DOHH2 (cell line): ENCODE results near the gene NTNG2.

Experiments used
- H3F3A ChIP-seq: fragments of 200-600 bp; sonication (generic), shearing (Covaris generic); 2 replicates; pipeline ENCODE4 v1.6.0; 2016; ENCODE audit warnings: antibody characterized with exemption, mild to moderate bottlenecking; ENCODE audit not compliant: control insufficient read depth, insufficient read depth
- H3K27ac ChIP-seq: fragments of 200-600 bp; sonication (generic); 2 replicates; pipeline ENCODE4 v1.5.1; 2014; ENCODE audit warnings: low read depth, mild to moderate bottlenecking, low read length, moderate library complexity
- H3K27me3 ChIP-seq: fragments of 200-600 bp; sonication (generic); 2 replicates; pipeline ENCODE4 v1.6.1; 2014; ENCODE audit warnings: mild to moderate bottlenecking, low read length, mixed read lengths; ENCODE audit not compliant: control insufficient read depth
- H3K36me3 ChIP-seq: fragments of 200-600 bp; sonication (generic); 2 replicates; pipeline ENCODE4 v1.6.1; 2014; ENCODE audit warnings: mild to moderate bottlenecking, low read length, moderate library complexity, mixed read lengths; ENCODE audit not compliant: control insufficient read depth
- H3K4me1 ChIP-seq: fragments of 200-600 bp; sonication (generic); 2 replicates; pipeline ENCODE4 v1.6.1; 2014; ENCODE audit warnings: mild to moderate bottlenecking, low read length, mixed read lengths; ENCODE audit not compliant: control insufficient read depth
- H3K4me2 ChIP-seq: fragments of 200-600 bp; sonication (generic); 2 replicates; pipeline ENCODE4 v1.6.0; 2014; ENCODE audit warnings: mild to moderate bottlenecking, low read length, moderate library complexity
- H3K4me3 ChIP-seq: fragments of 200-600 bp; sonication (generic); 2 replicates; pipeline ENCODE4 v1.5.1; 2014; ENCODE audit warnings: mild to moderate bottlenecking, low read length, mixed read lengths
- H3K79me2 ChIP-seq: fragments of 200-600 bp; sonication (generic); 2 replicates; pipeline ENCODE4 v1.6.1; 2014; ENCODE audit warnings: mild to moderate bottlenecking, low read length, mixed read lengths; ENCODE audit not compliant: control insufficient read depth
- H3K9me2 ChIP-seq: fragments of 200-600 bp; sonication (generic); replicated peaks from 2 replicates; pipeline ENCODE4 v1.6.1; 2014; ENCODE audit warnings: mild to moderate bottlenecking, low read length, mixed read lengths; ENCODE audit not compliant: control insufficient read depth
- H3K9me3 ChIP-seq: fragments of 200-600 bp; sonication (generic); 2 replicates; pipeline ENCODE4 v1.6.1; 2014; ENCODE audit warnings: antibody characterized with exemption, low read length, mixed read lengths; ENCODE audit not compliant: control insufficient read depth, insufficient read depth
- H4K20me1 ChIP-seq: fragments of 200-600 bp; sonication (generic); 2 replicates; pipeline ENCODE4 v1.6.0; 2014; ENCODE audit warnings: low read depth, mild to moderate bottlenecking, antibody characterized with exemption, low read length, moderate library complexity; ENCODE audit not compliant: control insufficient read depth, insufficient read depth
- EZH2phosphoT487 ChIP-seq: fragments of 200-600 bp; sonication (generic); IDR thresholded peaks from 2 replicates; pipeline ENCODE4 v1.6.1; 2017; ENCODE audit warnings: borderline replicate concordance, mild to moderate bottlenecking, antibody characterized with exemption, low read length, moderate library complexity, mixed read lengths
- TF ChIP-seq, protein P1 (sequence below): fragments of 200-600 bp; sonication (generic); IDR thresholded peaks from one replicate; pipeline ENCODE4 v1.5.1; 2014; ENCODE audit warnings: antibody characterized with exemption, mild to moderate bottlenecking, low read depth, low read length; ENCODE audit not compliant: poor library complexity, severe bottlenecking

Gene NTNG2

DNA sequence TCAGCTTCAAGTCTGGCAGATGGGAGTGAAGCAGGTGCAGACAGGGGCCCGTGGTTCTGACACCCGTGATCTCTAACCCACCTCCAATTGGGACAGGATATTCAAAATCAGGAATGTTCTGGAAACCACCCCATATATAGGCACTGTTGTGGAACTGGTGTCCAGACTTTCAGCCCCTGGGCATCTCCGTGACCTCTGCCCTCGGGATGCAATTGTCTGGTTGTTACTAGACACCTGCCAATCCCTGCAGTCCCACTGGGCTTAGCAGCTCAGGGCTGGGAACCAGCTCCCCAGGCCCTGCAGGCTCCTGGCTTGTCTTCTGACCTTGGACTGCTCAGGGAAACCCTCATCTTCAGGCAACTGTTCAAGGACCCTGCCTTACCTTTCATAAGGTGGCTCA lies 38.8 kb downstream of the NTNG2 start:
- no peaks in the 10 kb centered on the region for H3K4me1 ChIP-seq

DNA sequence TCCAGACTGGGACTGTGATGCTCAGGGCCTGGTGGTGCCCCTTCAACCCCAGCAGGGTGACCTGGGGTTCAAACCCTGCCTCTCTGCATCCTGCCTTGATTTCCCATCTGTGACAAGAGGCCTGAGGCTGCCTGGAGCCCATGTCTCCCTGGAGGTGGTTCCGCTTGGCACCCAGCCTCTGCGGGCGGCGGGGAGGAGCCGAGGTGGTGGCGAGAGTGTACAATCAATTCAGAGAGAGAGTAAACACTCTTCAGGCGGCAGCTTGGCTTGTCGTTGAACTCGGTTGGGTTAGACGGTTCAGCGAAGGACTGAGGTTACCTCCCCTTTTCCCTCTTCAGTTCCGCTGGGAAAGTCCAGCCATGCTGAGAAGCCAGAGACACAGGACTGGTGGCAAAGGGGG lies 39.3 kb downstream of the NTNG2 start:
- no peak overlapping the region for H3K4me2 ChIP-seq
- no peaks in the 10 kb centered on the region for H3K9me3 ChIP-seq
- peaks cover 11% of the 10 kb centered on the region; the same call in 1 of the 2 replicates for H3K27me3 ChIP-seq
- no peaks in the 10 kb centered on the region for H3K4me1 ChIP-seq
- H4K20me1 ChIP-seq, result no peaks in the 10 kb centered on the region
- H3F3A ChIP-seq, result no peaks in the 10 kb centered on the region
- H3K27ac ChIP-seq, result no peak overlapping the region
- H3K79me2 ChIP-seq, result no peaks in the 10 kb centered on the region
- no peak overlapping the region for H3K4me3 ChIP-seq
- H3K9me2 ChIP-seq, result no peaks in the 10 kb centered on the region
- no peaks in the 10 kb centered on the region for H3K36me3 ChIP-seq
- no peak for TF ChIP-seq EZH2phosphoT487
- TF ChIP-seq, protein P1, sequence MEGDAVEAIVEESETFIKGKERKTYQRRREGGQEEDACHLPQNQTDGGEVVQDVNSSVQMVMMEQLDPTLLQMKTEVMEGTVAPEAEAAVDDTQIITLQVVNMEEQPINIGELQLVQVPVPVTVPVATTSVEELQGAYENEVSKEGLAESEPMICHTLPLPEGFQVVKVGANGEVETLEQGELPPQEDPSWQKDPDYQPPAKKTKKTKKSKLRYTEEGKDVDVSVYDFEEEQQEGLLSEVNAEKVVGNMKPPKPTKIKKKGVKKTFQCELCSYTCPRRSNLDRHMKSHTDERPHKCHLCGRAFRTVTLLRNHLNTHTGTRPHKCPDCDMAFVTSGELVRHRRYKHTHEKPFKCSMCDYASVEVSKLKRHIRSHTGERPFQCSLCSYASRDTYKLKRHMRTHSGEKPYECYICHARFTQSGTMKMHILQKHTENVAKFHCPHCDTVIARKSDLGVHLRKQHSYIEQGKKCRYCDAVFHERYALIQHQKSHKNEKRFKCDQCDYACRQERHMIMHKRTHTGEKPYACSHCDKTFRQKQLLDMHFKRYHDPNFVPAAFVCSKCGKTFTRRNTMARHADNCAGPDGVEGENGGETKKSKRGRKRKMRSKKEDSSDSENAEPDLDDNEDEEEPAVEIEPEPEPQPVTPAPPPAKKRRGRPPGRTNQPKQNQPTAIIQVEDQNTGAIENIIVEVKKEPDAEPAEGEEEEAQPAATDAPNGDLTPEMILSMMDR, result no peak

More for the DNA sequence above, 38.8 kb downstream of the NTNG2 start:
- no peaks in the 10 kb centered on the region for H4K20me1 ChIP-seq
- H3K9me3 ChIP-seq, result no peaks in the 10 kb centered on the region
- H3F3A ChIP-seq, result no peaks in the 10 kb centered on the region
- no peaks in the 10 kb centered on the region for H3K79me2 ChIP-seq
- no peak overlapping the region for H3K27ac ChIP-seq
- H3K27me3 ChIP-seq, result peaks cover 11% of the 10 kb centered on the region; the same call in 1 of the 2 replicates
- no peak overlapping the region for H3K4me2 ChIP-seq
- TF ChIP-seq, protein P1, result no peak
- TF ChIP-seq EZH2phosphoT487, result no peak
- H3K4me3 ChIP-seq, result no peak overlapping the region
- H3K9me2 ChIP-seq, result no peaks in the 10 kb centered on the region
- H3K36me3 ChIP-seq, result no peaks in the 10 kb centered on the region

DNA sequence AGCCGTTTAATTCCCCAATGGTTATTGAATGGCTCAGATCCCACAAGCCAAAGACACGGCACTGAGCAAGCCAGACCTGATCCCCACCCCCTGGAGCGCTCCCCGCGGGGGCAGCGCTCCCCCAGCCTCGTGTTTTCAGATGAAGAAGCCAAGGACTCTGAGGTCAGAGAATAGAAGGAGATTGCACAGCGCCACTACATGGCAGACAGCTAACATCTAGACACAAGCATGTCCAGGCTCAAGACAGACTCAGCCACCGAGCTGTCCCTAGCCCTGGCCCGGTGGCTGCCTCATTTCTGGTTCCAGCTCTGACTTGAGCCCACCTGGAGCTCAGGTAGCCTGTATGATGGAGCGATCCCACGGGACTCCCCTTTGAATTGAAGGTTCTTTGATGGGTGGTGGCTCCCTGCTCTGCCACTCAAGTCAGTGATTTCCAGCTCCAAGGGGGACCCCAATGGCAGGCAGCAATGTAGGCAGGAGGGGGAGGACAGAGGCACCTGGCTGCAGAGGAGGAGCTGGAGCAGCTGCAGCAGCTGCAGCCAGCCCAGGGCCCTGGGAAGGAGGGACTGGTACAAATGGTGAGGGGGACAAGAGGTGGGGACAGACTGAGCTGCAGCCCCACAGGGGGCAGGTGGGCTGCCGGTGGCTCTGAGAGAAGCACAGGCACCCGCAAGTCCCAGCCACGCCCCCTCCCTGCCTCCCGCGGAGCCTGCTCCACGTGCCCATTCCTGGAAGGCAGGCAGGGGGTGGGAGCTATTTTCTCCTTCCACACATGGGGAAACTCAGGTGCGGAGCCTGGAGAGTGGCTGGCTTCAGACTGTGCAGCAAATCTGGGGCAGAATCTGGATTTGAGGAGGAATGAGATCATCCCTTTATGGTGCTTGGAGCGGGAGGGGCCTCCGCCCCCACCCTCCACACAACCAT lies 40.2 kb downstream of the NTNG2 start:
- Histone ChIP-seq H4K20me1 (no peaks in the 10 kb centered on the region), H3K27ac (no peak overlapping the region), H3K9me2 (no peaks in the 10 kb centered on the region), H3K36me3 (no peaks in the 10 kb centered on the region), H3K27me3 (peaks cover 11% of the 10 kb centered on the region; the same call in 1 of the 2 replicates), H3F3A (no peaks in the 10 kb centered on the region), H3K79me2 (no peaks in the 10 kb centered on the region), H3K4me1 (no peaks in the 10 kb centered on the region), H3K4me3 (no peak overlapping the region), H3K4me2 (no peak overlapping the region), H3K9me3 (no peaks in the 10 kb centered on the region)
- TF ChIP-seq EZH2phosphoT487, result no peak
- TF ChIP-seq, protein P1, result no peak
